ENCODE results near the gene DGKB. TPM values are rescaled to one million over a fixed set of nuclear protein-coding genes. Genes with fewer than 3 reads are reported as not detected.

The DGKB gene
- total RNA-seq, 8 experiments from 2014 or later: 0.22 to 13.6 (median 9.0) TPM

DNA sequence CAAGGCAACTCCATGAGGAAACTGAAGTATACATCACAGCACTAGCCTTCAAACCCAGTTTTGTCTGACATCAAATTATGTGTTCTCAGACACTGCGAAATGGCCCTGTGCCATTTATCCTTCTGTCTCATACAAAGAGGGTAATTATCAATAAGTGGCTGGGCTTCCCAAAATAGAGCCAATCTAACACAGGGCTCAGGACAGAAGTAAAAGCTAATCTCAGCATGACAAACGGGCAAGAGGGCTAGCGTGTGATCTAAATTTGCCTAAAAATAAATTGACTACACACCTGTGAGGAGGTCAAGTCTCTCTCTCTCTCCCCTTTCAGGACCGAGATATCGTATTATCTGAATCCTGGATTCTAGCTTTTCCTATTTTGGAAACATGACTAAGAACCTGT, 67.2 kb downstream of the DGKB start:
- Histone ChIP-seq H3K27ac (no peak overlapping the region), H3K4me1 (replicated peaks in 1 of 2) (peaks cover 7 to 9% of the 10 kb centered on the region in 2 donors), H3K4me3 (no peak overlapping the region)
- WGBS, 10 experiments: 76 to 95% (median 88%) methylated on average over 2 to 5 of the region's 5 CpGs; no CpG with 5 or more reads in 2 of the 10 experiments
- ATAC-seq (replicated peaks in 6 of 8): peak in 3 of 8 experiments; percentile 17 to 47 (median 25)
- in situ Hi-C loops (cut with MboI; ENCODE audit: low pct_unique_long_range_greater_than_20kb in 2 of 9, low sequenced_read_pairs in 9 of 9, unreplicated experiment in 9 of 9): no loop called here

DNA sequence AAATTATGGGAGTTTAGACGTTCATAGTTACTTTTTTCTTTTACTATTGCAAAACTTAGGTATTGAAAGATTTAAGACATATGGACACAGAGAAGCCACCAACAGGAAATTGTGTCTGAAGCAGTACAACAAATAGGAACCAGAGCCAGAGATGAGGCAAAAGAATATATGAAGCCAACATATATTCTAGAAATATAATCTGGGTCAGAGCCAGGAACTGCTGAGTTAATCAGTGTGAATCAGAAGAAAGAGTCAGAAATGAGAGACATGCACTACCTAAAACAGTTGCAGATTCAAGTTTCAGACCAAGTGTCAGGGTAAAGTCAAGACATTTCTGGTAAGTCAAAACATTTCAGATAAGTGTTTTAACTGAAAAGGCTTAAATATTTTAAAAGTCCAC, 67.7 kb downstream of the DGKB start:
- WGBS, 10 experiments: 25 to 100% (median 87%) methylated on average over 1 of the region's 1 CpG; no CpG with 5 or more reads in 4 of the 10 experiments
- no peak overlapping the region for H3K4me3 ChIP-seq
- in situ Hi-C loops (cut with MboI; ENCODE audit: low pct_unique_long_range_greater_than_20kb in 2 of 9, low sequenced_read_pairs in 9 of 9, unreplicated experiment in 9 of 9): no loop called here
- no peak for ATAC-seq (replicated peaks in 6 of 8)
- no peak overlapping the region for H3K27ac ChIP-seq
- peaks cover 7 to 9% of the 10 kb centered on the region in 2 donors for H3K4me1 ChIP-seq (replicated peaks in 1 of 2)

DNA sequence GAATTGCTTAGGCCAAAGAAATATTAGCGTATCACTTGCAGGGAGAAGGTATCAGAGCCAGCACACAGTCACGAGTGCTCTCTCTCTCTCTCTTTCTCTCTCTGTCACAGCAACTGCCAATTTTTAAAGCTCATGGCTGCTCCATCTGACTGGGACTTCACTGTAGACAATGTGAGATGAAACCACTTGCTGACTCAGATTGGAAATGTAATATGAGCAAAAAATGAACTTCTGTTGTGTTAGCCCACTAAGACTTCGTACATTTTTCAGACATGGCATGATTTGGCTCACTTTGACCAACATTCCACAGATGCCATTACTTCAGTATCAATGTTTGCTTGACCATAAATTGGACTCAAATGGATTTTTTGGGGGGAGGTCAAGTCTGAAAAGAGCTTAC, 68.1 kb downstream of the DGKB start:
- in situ Hi-C loops (cut with MboI; ENCODE audit: low pct_unique_long_range_greater_than_20kb in 2 of 9, low sequenced_read_pairs in 9 of 9, unreplicated experiment in 9 of 9): no loop called here
- Histone ChIP-seq H3K4me1 (replicated peaks in 1 of 2) (peaks cover 7 to 9% of the 10 kb centered on the region in 2 donors), H3K27ac (no peak overlapping the region), H3K4me3 (no peak overlapping the region)
- peak in 5 of 8 experiments; percentile 4 to 47 (median 22) for ATAC-seq (replicated peaks in 6 of 8)
- 0 to 100% (median 80%) methylated on average over 1 to 3 of the region's 3 CpGs; no CpG with 5 or more reads in 3 of the 10 experiments for WGBS, 10 experiments

DNA sequence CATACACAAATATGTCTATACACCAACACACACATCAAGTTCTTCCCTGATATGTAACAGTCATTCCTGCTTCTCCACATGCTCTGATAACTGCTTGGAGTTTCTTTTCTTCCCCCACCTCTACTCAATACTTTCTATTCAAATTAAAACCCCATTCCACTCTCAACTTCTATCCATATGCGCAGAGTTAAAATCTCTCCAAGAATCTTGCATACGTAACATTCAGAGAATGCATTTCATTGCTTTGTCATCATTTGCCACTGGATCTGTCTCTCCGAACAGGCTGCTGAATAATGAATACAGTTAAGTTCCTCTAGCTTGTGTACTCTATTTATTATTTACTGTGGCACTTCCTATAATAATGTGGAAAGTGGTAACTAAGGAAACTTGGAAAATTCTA, 68.8 kb downstream of the DGKB start:
- peak in 5 of 8 experiments; percentile 26 to 97 (median 85) for ATAC-seq (replicated peaks in 6 of 8)

DNA sequence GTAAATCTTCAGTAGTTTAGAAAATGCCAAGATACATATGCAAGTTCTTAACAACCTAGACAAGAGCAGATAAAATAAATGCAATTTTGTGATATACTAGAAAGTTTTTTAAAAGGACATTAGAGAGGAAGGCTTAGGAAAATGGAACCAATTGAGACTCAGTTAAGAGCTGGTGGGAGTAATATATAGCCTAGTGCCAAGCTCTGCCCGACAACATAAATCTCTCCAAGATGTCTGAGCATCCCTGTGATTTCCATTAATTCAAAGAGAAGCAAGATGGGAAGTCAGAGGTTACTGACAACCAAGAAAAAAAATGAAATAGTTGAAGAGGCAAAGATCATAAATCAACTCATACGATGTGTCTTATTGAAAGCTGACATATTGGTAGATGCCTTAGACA, 74.5 kb downstream of the DGKB start:
- H3K4me3 ChIP-seq: no peak overlapping the region
- H3K4me1 ChIP-seq (replicated peaks in 1 of 2): peaks cover 4 to 5% of the 10 kb centered on the region in 2 donors
- WGBS, 10 experiments: 40 to 89% (median 72%) methylated on average over 1 to 2 of the region's 2 CpGs
- H3K27ac ChIP-seq: no peak overlapping the region
- ATAC-seq (replicated peaks in 6 of 8): peak in 3 of 8 experiments; percentile 26 to 55 (median 53)
- in situ Hi-C loops (cut with MboI; ENCODE audit: low pct_unique_long_range_greater_than_20kb in 2 of 9, low sequenced_read_pairs in 9 of 9, unreplicated experiment in 9 of 9): no loop called here

More for the DNA sequence above, 68.8 kb downstream of the DGKB start:
- Histone ChIP-seq H3K27ac (no peak overlapping the region), H3K4me1 (replicated peaks in 1 of 2) (peaks cover 7 to 13% of the 10 kb centered on the region in 2 donors), H3K4me3 (no peak overlapping the region)
- in situ Hi-C loops (cut with MboI; ENCODE audit: low pct_unique_long_range_greater_than_20kb in 2 of 9, low sequenced_read_pairs in 9 of 9, unreplicated experiment in 9 of 9): no loop called here
- WGBS, 10 experiments: 0 to 100% (median 53%) methylated on average over 1 to 3 of the region's 3 CpGs; no CpG with 5 or more reads in 2 of the 10 experiments

DNA sequence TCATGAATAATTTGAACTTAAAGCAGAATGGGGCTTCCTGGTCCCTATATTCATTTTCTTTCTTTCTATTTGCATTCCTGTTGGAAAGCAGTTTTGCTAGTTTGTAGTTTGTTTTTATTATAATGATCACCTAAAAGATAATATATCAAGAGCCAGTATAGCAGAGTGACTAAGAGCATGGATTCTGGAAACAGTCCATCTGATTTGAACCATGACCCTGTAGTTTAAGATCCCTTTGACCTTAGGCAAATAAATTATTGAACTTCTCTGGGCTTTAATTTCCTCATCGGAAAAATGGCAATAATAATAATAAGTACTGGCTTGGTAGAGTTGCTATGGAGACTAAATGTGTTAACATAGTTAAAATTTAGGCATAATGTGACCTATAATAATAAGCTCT, 76.1 kb downstream of the DGKB start:
- no peak for ATAC-seq (replicated peaks in 6 of 8)
- in situ Hi-C loops (cut with MboI; ENCODE audit: low pct_unique_long_range_greater_than_20kb in 2 of 9, low sequenced_read_pairs in 9 of 9, unreplicated experiment in 9 of 9): no loop called here
- H3K4me3 ChIP-seq: no peak overlapping the region
- WGBS, 10 experiments: 71 to 100% (median 95%) methylated on average over 1 of the region's 1 CpG; no CpG with 5 or more reads in 6 of the 10 experiments
- peaks cover 4 to 5% of the 10 kb centered on the region in 2 donors for H3K4me1 ChIP-seq (replicated peaks in 1 of 2)
- H3K27ac ChIP-seq: no peak overlapping the region

DNA sequence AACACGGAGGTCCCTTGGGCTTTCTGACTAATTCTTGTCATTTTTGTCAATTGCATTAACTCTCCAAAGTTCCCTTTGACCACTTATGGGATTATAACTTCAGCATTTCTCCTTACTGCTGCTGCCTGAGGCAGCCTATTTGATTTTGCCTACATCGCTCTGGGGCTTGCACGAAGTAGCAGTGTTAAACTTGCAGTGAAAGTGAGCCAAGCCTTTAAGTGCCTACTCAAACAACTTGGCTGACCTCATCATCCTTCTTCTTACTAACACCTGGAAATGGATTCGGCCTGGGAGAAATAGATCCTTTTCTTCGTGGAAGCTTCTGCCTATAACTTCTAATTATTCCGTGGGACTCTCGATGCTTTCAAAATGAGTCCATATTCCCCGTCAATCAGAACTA, 76.6 kb downstream of the DGKB start:
- Histone ChIP-seq H3K4me3 (no peak overlapping the region), H3K4me1 (replicated peaks in 1 of 2) (peaks cover 4 to 5% of the 10 kb centered on the region in 2 donors), H3K27ac (no peak overlapping the region)
- no peak for ATAC-seq (replicated peaks in 6 of 8)
- in situ Hi-C loops (cut with MboI; ENCODE audit: low pct_unique_long_range_greater_than_20kb in 2 of 9, low sequenced_read_pairs in 9 of 9, unreplicated experiment in 9 of 9): no loop called here
- WGBS, 10 experiments: 51 to 92% (median 80%) methylated on average over 3 to 8 of the region's 8 CpGs

DNA sequence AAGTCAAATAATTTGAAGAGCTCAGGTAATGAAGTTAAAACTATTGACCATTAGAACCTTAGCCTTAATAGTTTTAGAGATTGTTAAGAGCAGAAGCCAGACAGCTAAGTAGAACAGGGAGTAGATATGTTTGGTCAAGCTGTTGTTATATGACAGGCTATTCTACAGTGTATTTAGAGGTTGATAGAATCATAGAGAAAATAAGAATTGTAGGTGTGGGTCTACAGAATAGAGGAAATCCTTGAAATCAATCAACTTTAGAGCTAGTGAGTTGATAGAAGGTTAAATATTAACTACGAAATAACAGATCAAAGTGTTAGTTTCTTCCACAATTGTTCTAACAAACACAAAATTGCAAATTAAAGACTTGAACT, 80.1 kb downstream of the DGKB start:
- H3K4me3 ChIP-seq: no peak overlapping the region
- no peak overlapping the region for H3K27ac ChIP-seq
- WGBS, 10 experiments: 78 to 100% (median 96%) methylated on average over 1 of the region's 1 CpG; no CpG with 5 or more reads in 2 of the 10 experiments
- H3K4me1 ChIP-seq (replicated peaks in 1 of 2): no peaks in the 10 kb centered on the region
- in situ Hi-C loops (cut with MboI; ENCODE audit: low pct_unique_long_range_greater_than_20kb in 2 of 9, low sequenced_read_pairs in 9 of 9, unreplicated experiment in 9 of 9): no loop called here
- ATAC-seq (replicated peaks in 6 of 8): no peak

DNA sequence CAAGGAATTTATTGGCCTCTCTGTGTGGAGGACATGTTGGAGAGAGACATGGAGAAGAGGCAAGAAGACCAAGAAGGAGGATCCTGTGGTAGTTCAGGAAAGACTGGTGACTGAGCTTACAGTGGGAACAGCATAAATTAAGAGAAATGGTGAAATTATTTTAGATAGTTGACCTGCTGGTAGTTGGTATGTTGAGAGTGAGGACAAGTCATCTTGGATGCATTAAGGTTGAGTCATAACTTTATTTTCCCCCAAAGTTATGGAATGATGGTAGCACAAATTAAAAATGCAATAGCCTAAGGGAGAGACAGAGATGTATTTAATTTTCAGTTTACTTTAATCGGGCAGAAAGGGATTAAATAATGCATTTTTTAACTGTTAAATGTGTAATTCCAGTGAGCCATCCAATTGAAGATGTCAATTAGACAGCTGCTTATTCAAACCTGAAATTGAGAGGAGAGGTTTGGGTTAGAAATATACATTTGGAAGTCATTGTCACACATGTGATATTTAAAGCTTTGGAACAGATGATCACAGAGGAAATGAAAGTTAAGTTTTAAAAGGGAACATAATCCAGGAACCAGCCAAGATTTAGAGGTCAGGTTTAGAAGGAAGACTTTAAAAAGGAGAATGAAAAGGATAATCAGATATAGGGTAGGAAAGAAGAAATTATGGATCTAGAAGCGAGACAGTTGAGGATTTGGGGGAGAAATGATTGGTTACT, 80.6 kb downstream of the DGKB start:
- in situ Hi-C loops (cut with MboI; ENCODE audit: low pct_unique_long_range_greater_than_20kb in 2 of 9, low sequenced_read_pairs in 9 of 9, unreplicated experiment in 9 of 9): no loop called here
- WGBS, 10 experiments: 17 to 100% (median 73%) methylated on average over 1 to 2 of the region's 2 CpGs

DNA sequence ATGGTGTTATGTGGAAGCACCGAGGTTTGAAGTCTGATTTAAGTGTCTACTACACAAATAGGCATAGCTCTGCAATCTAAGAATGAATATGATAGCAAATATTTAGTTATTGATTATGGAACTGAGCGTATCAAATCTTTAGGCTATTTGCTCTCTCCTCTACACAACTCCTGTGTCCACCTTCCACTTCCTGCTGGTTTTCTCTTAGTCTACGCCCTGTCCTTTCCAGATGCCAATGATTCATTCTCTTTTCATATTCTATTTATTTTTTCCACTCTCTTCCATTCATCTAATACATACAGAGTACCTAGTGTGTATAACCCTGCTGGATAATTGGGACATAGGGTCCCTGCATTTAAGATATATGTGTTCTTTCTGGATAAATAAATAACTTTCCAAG, 83.7 kb downstream of the DGKB start:
- in situ Hi-C loops (cut with MboI; ENCODE audit: low pct_unique_long_range_greater_than_20kb in 2 of 9, low sequenced_read_pairs in 9 of 9, unreplicated experiment in 9 of 9): no loop called here
- peak in 2 of 8 experiments; percentile 41 to 87 for ATAC-seq (replicated peaks in 6 of 8)
- Histone ChIP-seq H3K4me3 (no peak overlapping the region), H3K4me1 (replicated peaks in 1 of 2) (no peaks in the 10 kb centered on the region), H3K27ac (no peak overlapping the region)
- 40 to 95% (median 80%) methylated on average over 1 to 3 of the region's 3 CpGs; no CpG with 5 or more reads in 1 of the 10 experiments for WGBS, 10 experiments

More for the DNA sequence above, 80.6 kb downstream of the DGKB start:
- Histone ChIP-seq H3K4me1 (replicated peaks in 1 of 2) (no peaks in the 10 kb centered on the region), H3K27ac (no peak overlapping the region), H3K4me3 (no peak overlapping the region)
- ATAC-seq (replicated peaks in 6 of 8): peak in 2 of 8 experiments; percentile 41 to 42

DNA sequence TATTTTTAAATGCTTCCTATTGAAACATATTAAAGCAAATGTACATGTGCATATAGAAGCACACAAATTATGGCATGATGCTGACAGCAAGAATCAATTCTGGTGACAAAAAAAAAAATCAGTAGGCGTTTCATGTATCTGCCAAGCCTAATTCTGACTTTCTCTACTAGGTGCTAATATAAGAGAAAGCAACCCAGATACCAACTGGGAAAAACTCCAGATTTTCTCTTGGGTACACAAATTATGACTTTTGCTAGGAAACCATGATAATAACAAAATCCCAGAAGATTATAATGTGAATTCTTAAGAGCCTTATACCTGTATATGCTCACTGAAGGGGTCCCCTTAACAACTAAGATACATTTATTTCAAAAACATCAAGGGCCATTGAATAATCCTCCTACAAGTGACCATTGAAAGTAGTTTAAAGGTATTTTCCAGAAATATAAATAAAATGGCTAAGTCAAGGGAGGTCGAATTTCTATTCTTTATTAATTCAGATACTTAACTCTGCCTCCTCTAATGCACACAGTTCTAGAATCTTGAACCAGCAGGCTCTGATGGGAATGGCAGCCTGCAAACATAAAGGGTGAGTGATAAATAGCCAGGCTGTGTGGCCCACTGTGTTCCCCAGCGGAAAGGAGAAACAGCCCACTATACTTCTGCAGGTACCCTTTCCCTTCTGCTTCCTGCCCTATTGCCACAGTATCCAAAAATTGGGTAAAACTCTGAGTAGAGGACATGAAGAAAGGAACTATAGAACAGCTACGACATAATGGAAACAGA, 84.5 kb downstream of the DGKB start:
- Histone ChIP-seq H3K27ac (no peak overlapping the region), H3K4me1 (replicated peaks in 1 of 2) (no peaks in the 10 kb centered on the region), H3K4me3 (no peak overlapping the region)
- in situ Hi-C loops (cut with MboI; ENCODE audit: low pct_unique_long_range_greater_than_20kb in 2 of 9, low sequenced_read_pairs in 9 of 9, unreplicated experiment in 9 of 9): no loop called here
- 41 to 100% (median 80%) methylated on average over 1 to 4 of the region's 4 CpGs for WGBS, 10 experiments
- peak in 1 of 8 experiments; percentile 61 for ATAC-seq (replicated peaks in 6 of 8)

DNA sequence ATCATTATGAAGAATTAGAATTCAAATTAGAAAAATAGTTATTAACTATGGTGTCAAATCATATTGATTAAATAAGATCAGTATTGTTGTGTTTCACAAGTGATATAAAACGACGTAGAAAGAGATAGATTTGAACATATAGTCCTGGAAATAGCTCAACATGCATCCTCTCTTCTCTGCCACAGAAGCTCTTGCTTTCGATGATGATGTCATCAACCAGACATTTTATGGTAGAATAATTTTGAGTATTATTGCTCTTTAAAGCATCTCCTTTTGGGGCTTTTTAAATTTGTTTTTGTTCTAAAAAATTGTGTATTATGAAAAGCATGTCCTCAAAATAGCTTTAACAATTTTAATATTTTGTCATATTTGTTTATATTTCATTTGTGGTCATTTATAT, 95.0 kb downstream of the DGKB start:
- H3K4me1 ChIP-seq (replicated peaks in 1 of 2): no peaks in the 10 kb centered on the region
- WGBS, 10 experiments: 50 to 100% (median 92%) methylated on average over 1 to 3 of the region's 3 CpGs
- in situ Hi-C loops (cut with MboI; ENCODE audit: low pct_unique_long_range_greater_than_20kb in 2 of 9, low sequenced_read_pairs in 9 of 9, unreplicated experiment in 9 of 9): no loop called here
- no peak overlapping the region for H3K27ac ChIP-seq
- ATAC-seq (replicated peaks in 6 of 8): no peak
- H3K4me3 ChIP-seq: no peak overlapping the region

DNA sequence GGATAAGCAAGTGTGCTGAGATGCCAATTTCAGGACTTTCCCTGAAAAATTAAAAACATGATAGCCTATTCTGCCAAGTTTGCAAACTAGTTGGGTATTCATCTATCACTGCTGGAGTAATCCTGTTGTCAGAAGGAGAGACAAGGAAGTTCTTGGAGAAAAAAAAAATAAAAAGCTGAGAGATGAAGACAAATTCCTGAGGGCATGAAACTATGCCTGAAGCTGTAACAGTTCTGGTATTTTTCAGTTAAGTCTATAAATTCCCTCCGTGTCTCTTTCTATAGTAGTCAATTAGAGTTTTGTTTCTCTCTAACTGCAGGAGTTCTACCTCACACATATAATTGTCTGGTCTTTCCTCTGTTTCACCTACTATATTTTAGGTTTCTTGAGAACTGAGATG, 95.7 kb downstream of the DGKB start:
- WGBS, 10 experiments: 0 to 100% (median 55%) methylated on average over 1 of the region's 1 CpG; no CpG with 5 or more reads in 2 of the 10 experiments
- no peaks in the 10 kb centered on the region for H3K4me1 ChIP-seq (replicated peaks in 1 of 2)
- in situ Hi-C loops (cut with MboI; ENCODE audit: low pct_unique_long_range_greater_than_20kb in 2 of 9, low sequenced_read_pairs in 9 of 9, unreplicated experiment in 9 of 9): no loop called here
- no peak overlapping the region for H3K27ac ChIP-seq
- no peak overlapping the region for H3K4me3 ChIP-seq
- no peak for ATAC-seq (replicated peaks in 6 of 8)
